Thymus (tissue), 11 donors: ENCODE results near the gene AFAP1L2. TPM values are rescaled to one million over a fixed set of nuclear protein-coding genes. Genes with fewer than 3 reads are reported as not detected.

ENCODE experiments used
- DNase-seq, 9 donors: peaks; one replicate each; pipeline ENCODE4 v3.0.0-alpha.2; 2013; ENCODE audit warnings: low spot score in 9 of 9, low read depth in 6 of 9, missing footprints in 1 of 9
- H3K27ac ChIP-seq, 2 donors: one replicate each; pipeline ENCODE4 v1.5.1; 2013; ENCODE audit warnings: control low read depth in 1 of 2, low read depth in 1 of 2, low read length in 1 of 2, mild to moderate bottlenecking in 1 of 2, moderate library complexity in 1 of 2
- H3K27me3 ChIP-seq, 2 donors: one replicate each; pipeline ENCODE4 v1.5.1; 2013; ENCODE audit warnings: low read length in 1 of 2; ENCODE audit not compliant: control insufficient read depth in 2 of 2, insufficient read depth in 1 of 2
- H3K36me3 ChIP-seq, 2 donors: one replicate each; pipeline ENCODE4 v1.5.1; 2013; ENCODE audit warnings: low read length in 1 of 2, mild to moderate bottlenecking in 1 of 2, moderate library complexity in 1 of 2; ENCODE audit not compliant: control insufficient read depth in 2 of 2, insufficient read depth in 2 of 2
- H3K4me1 ChIP-seq, 2 donors: one replicate each; pipeline ENCODE4 v1.5.1; 2013; ENCODE audit warnings: low read length in 2 of 2; ENCODE audit not compliant: control insufficient read depth in 2 of 2, insufficient read depth in 2 of 2
- H3K4me3 ChIP-seq, 2 donors: one replicate each; pipeline ENCODE4 v1.5.1; 2013; ENCODE audit warnings: low read length in 2 of 2, control low read depth in 1 of 2, mild to moderate bottlenecking in 1 of 2
- H3K9me3 ChIP-seq, 2 donors: one replicate each; pipeline ENCODE4 v1.5.1; 2013; ENCODE audit warnings: low read length in 1 of 2, mild to moderate bottlenecking in 1 of 2; ENCODE audit not compliant: control insufficient read depth in 2 of 2, insufficient read depth in 1 of 2
- WGBS: extraction: QIAGEN DNeasy Blood & Tissue Kit; methylation state at CpG from one replicate; pipeline ENCODE4 v1.1.7; 2013; 5-methylcytosine and 5-hydroxymethylcytosine counted together
- polyA plus RNA-seq: library from polyadenylated mRNA; stranded (reverse); fragments of 200-250 nt; gene quantifications from one replicate; pipeline ENCODE4 v1.2.3, GENCODE V29; 2013
- total RNA-seq: library from RNA; stranded (reverse); fragments of 120-200 nt; gene quantifications from one replicate; pipeline ENCODE4 v1.2.4, GENCODE V29; 2013
- donor health status: healthy.

AFAP1L2 gene
- total and polyA plus RNA-seq, 2 donors = 15.8 to 21.3 TPM

DNA sequence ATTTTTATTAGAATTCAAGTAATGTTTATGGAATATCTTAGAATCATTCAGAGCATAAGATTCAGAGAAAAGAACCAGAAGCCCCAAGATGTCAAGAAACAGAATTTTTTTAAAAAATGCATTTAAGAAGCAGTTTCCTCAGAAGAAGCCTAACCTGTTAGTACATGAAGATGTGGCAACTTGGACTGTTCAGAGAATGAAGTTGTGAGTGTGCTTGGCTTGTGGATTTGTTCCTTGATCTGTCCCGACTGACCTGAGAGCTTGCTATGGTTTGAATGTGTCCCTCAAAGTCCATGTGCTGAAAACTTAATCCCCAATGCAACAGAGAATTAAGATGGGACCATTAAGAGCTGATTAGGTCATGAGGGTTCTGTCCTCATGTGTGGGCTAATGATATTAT, 13.8 kb upstream of the AFAP1L2 start:
- WGBS = 88% methylated on average over 1 of the region's 1 CpG
- Histone ChIP-seq H3K9me3 (peaks cover 0 to 4% of the 10 kb centered on the region in 2 donors), H3K36me3 (no peaks in the 10 kb centered on the region), H3K4me3 (no peak overlapping the region), H3K27ac (no peak overlapping the region), H3K27me3 (peaks cover 0 to 3% of the 10 kb centered on the region in 2 donors), H3K4me1 (no peaks in the 10 kb centered on the region)
- no peak for DNase-seq

- peaks cover 0 to 4% of the 10 kb centered on the region in 2 donors for H3K9me3 ChIP-seq
- no peak overlapping the region for H3K27ac ChIP-seq
- peaks cover 5 to 12% of the 10 kb centered on the region in 2 donors for H3K4me1 ChIP-seq
- no peak for DNase-seq
- peaks cover 0 to 5% of the 10 kb centered on the region in 2 donors for H3K27me3 ChIP-seq
- 33% methylated on average over 9 of the region's 9 CpGs for WGBS
- no peak overlapping the region for H3K4me3 ChIP-seq
- no peaks in the 10 kb centered on the region for H3K36me3 ChIP-seq
Observed at GRCh38 chr10:114412907-114413797, 8.8 kb upstream of the AFAP1L2 start.

DNA sequence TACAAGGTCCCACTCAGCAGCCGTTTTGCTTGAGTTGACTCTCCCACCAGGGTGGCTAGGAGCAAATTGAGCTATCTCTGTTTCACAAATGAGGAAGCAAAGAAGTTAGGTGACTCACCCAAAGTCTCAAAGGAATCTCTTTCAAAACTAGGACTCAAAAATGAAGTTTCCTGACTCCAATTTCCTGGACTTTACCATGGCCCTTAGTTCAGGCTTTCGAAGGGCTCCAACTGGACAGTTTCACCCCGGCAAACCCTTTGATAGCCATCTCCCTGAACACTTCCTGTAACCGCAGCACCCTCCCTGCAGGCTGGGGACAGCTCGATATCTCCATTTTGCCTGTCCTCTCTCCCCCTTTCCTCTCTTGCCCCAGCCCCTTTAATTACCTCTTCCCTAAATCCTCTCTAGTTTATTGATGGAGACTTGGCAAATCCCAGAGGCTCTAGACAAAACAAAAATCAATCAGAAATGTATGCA, 4.7 kb upstream of the AFAP1L2 start:
- WGBS = 76% methylated on average over 5 of the region's 5 CpGs
- no peak overlapping the region for H3K27ac ChIP-seq

GRCh38 chr10:114408112-114408967, 4.0 kb upstream of the AFAP1L2 start:
- peaks cover 24 to 35% of the 10 kb centered on the region in 2 donors for H3K27me3 ChIP-seq
- no peak overlapping the region for H3K4me3 ChIP-seq
- H3K36me3 ChIP-seq = no peaks in the 10 kb centered on the region
- DNase-seq = peak in 3 of 9 donors; percentile 19 to 37 (median 26)
- WGBS = 84% methylated on average over 12 of the region's 12 CpGs
- H3K27ac ChIP-seq = no peak overlapping the region
- H3K4me1 ChIP-seq = peaks cover 5 to 22% of the 10 kb centered on the region in 2 donors
- H3K9me3 ChIP-seq = peaks cover 0 to 4% of the 10 kb centered on the region in 2 donors

More for the DNA sequence above, 4.7 kb upstream of the AFAP1L2 start:
- Histone ChIP-seq H3K4me1 (peaks cover 5 to 17% of the 10 kb centered on the region in 2 donors), H3K36me3 (no peaks in the 10 kb centered on the region), H3K27me3 (peaks cover 19 to 31% of the 10 kb centered on the region in 2 donors), H3K4me3 (no peak overlapping the region), H3K9me3 (peaks cover 0 to 4% of the 10 kb centered on the region in 2 donors)
- no peak for DNase-seq

DNA sequence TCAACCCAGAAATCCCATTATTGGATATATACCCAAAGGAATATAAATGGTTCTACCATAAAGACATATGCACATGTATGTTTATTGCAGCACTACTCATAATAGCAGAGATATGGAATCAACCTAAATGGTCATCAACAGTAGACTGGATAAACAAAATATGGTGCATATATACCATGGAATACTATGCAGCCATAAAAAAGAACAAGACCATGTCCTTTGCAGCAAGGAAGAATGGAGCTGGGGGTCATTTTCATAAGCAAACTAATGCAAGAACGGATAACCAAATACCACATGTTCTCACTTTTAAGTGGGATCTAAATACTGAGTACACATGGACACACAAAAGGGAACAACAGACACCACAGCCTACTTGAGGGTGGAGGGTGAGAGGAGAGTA, 2.2 kb upstream of the AFAP1L2 start:
- H3K36me3 ChIP-seq = no peaks in the 10 kb centered on the region
- H3K4me3 ChIP-seq = no peak overlapping the region
- 97% methylated on average over 1 of the region's 1 CpG for WGBS
- peaks cover 40 to 54% of the 10 kb centered on the region in 2 donors for H3K27me3 ChIP-seq
- peaks cover 1 to 3% of the 10 kb centered on the region in 2 donors for H3K9me3 ChIP-seq
- H3K27ac ChIP-seq = no peak overlapping the region
- DNase-seq = no peak
- H3K4me1 ChIP-seq = peaks cover 2 to 25% of the 10 kb centered on the region in 2 donors

- WGBS = 42% methylated on average over 16 of the region's 16 CpGs
- H3K4me1 ChIP-seq = peaks cover 0 to 24% of the 10 kb centered on the region in 2 donors
- H3K36me3 ChIP-seq = no peaks in the 10 kb centered on the region
- H3K9me3 ChIP-seq = peaks cover 1 to 3% of the 10 kb centered on the region in 2 donors
- DNase-seq = no peak
- peak overlapping the region; percentile 18 to 76 for H3K27ac ChIP-seq
- H3K4me3 ChIP-seq = peak overlapping the region in 1 of 2 donors; percentile 10
- H3K27me3 ChIP-seq = peaks cover 40 to 59% of the 10 kb centered on the region in 2 donors
Observed at GRCh38 chr10:114405011-114405350, 679 bp upstream of the AFAP1L2 start.

- H3K4me1 ChIP-seq = peaks cover 0 to 19% of the 10 kb centered on the region in 2 donors
- DNase-seq = no peak
Observed at GRCh38 chr10:114403541-114404161, 651 bp downstream of the AFAP1L2 start.

DNA sequence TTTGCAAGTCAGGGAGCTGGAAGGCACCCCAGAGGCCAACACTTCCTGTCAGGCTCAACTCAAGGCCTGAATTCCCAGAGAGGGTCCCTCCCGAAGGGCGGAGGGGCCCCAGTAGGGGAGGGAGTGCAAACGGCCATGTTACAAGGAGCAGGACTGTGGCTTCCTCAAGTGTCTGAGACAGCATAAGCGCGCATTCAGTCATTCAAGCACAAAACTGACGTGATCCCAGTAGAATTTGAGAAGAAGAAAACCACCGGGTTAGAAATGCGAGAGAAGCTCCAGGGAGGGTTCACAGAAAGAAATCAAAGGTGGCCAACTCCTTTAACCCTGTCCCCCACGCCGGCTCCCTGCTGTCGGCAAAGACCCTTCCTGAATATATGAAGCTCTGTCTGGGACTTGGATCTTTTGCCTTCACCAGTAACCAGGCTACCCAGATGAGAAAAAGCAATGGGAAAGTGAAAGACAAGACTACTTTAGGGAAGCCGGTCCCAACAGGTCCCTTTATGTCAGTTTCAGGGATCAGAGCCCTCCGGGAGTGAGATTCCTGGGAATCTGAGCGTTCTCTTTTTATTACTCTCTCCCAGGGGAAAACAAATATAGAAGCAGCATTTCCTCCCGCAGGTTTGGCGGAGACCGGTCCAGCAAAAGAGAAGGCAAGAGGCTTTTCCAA, 1.3 kb downstream of the AFAP1L2 start:
- H3K9me3 ChIP-seq = peaks cover 1 to 3% of the 10 kb centered on the region in 2 donors
- H3K27ac ChIP-seq = peak overlapping the region; percentile 58 to 70
- H3K27me3 ChIP-seq = peaks cover 40 to 57% of the 10 kb centered on the region in 2 donors
- H3K4me3 ChIP-seq = peak overlapping the region; percentile 30 to 42
- no peaks in the 10 kb centered on the region for H3K36me3 ChIP-seq
- 8% methylated on average over 17 of the region's 17 CpGs for WGBS
- peaks cover 0 to 13% of the 10 kb centered on the region in 2 donors for H3K4me1 ChIP-seq
- no peak for DNase-seq

More at GRCh38 chr10:114403541-114404161, 651 bp downstream of the AFAP1L2 start:
- peak overlapping the region; percentile 70 to 76 for H3K27ac ChIP-seq
- H3K36me3 ChIP-seq = no peaks in the 10 kb centered on the region
- 1% methylated on average over 44 of the region's 44 CpGs for WGBS
- peaks cover 40 to 59% of the 10 kb centered on the region in 2 donors for H3K27me3 ChIP-seq
- H3K9me3 ChIP-seq = peaks cover 1 to 3% of the 10 kb centered on the region in 2 donors
- peak overlapping the region; percentile 30 to 42 for H3K4me3 ChIP-seq
